Esophagus muscularis mucosa (tissue), 3 donors: Measurements from ENCODE around the gene PHACTR1.

Source experiments
- CTCF ChIP-seq, 3 experiments: fragments of 200-600 bp in 2 of 3; fragments of 450-650 bp in 1 of 3; sonication (generic) in 2 of 3; IDR thresholded peaks; one replicate each; pipeline ENCODE4 v1.5.1; 2017 to 2019; ENCODE audit warnings: antibody characterized with exemption in 3 of 3, mild to moderate bottlenecking in 2 of 3, moderate library complexity in 1 of 3
- POLR2A ChIP-seq: fragments of 450-650 bp; IDR thresholded peaks from one replicate; pipeline ENCODE4 v1.6.1; 2017; ENCODE audit warnings: antibody characterized with exemption, moderate library complexity, mild to moderate bottlenecking, low read depth
- POLR2AphosphoS5 ChIP-seq, 2 donors: sonication (generic); formaldehyde crosslinking; IDR thresholded peaks; one replicate each; pipeline ENCODE4 v1.6.1; 2017; ENCODE audit warnings: antibody characterized with exemption in 2 of 2

- TF ChIP-seq CTCF (IDR thresholded peaks at IDR 0.05) = no peak
- no peak for TF ChIP-seq POLR2A
- no peak for TF ChIP-seq POLR2AphosphoS5 (IDR thresholded peaks at IDR 0.05)
These were observed 175.0 kb downstream of the PHACTR1 start for GRCh38 chr6:12891595-12891994.
